ENCODE measurements around the gene MDP1. TPM values are rescaled to one million over a fixed set of nuclear protein-coding genes. Genes with fewer than 3 reads are reported as not detected.

The MDP1 gene
- polyA plus RNA-seq, 2 of the 4 experiments (the other 2 are of a cell fraction): 21.6 to 38.6 TPM

DNA sequence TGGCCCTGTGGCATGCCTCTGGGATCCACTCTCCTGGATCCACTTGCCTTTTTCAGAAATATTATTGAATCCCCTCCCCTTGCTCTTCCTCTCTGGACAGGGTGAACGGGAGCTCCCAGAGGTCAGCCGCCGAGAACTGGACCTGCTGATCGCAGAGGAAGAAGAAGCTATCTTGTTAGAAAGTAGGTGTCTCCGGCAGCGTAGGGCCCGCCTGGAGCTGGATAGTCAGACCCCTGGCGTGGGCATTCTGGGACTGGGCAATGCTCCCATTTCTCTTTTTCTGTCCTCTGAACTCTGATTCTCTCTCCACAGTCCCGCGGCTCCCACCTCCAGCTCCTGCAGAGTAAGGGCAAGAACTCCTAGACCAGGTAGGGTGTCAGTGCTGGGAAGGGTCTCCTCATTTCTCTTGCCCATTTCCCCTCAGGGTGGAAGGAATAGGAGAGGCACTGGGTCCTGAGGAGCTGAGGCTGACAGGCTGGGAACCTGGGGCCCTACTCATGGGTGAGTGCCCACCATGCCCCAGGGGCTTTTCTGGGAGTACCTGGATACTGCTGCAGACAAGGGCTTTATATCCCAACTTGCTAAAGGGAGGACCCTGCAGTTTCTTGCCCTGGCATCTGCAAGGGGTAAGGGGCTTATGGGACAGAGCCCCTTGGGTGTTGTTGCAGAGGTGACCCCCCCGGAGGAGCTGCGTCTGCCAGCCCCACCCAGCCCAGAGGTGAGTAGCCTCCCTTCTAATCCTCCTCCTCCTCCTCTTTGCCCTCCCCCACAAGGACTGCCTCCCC lies 38.6 kb downstream of the MDP1 start:
- no peaks in the 10 kb centered on the region for H3K9me3 ChIP-seq
- ChIA-PET CTCF (interaction anchor here (1.0 to 1.3 kb wide), 3 partner anchors 17 to 119 kb away, joined by 3 to 6 read pairs (median 4); partner anchors contain the start of gene IRF9), POLR2A (interaction anchor here (1.1 to 2.3 kb wide), 2 partner anchors 12 to 18 kb away, joined by 5 to 7 read pairs; partner anchors contain the start of genes IPO4 and TM9SF1)
- WGBS (ENCODE audit: missing lambda C conversion rate): 87% methylated on average over 12 of the region's 12 CpGs
- no peak for DNase-seq (ENCODE audit: low read depth in 1 of 2, low spot score in 1 of 2)
- no peak overlapping the region for H3K27ac ChIP-seq
- no peak overlapping the region for H3K4me3 ChIP-seq
- FAIRE-seq: no peak
- H3K4me1 ChIP-seq: no peaks in the 10 kb centered on the region
- TF ChIP-seq KDM5A (IDR thresholded peaks at IDR 0.05) (no peak), SMC3 (IDR thresholded peaks at IDR 0.05) (no peak), MYC (IDR thresholded peaks at IDR 0.05; ENCODE audit: borderline replicate concordance, low read length) (no peak), E2F6 (IDR thresholded peaks at IDR 0.05; ENCODE audit: borderline replicate concordance, low read depth) (no peak), FOSB (CRISPR knock-in tag; IDR thresholded peaks at IDR 0.05) (no peak), JUN (IDR thresholded peaks at IDR 0.05) (no peak; a peak in 1 of 5 replicates)
- H3K4me2 ChIP-seq: no peak overlapping the region
- no peak for ATAC-seq

DNA sequence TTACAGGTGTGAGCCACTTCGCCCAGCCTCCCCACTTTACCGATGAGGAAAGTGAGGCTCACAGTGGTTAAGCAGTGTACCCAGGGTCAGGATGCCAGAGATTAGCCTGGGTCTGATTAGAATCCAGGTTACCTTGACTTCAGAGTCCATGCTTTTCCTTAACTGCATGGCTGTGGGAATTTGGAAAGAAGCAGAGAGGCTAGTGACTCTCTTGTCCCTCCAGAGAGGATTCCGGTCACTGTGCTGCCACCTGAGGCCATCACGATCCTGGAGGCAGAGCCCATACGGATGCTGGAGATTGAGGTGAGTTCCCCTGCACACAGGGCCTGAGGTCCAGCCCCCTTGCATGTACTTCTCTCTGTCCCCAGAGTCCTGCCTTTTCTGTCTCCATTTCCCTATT lies 39.3 kb downstream of the MDP1 start:
- no peak; a peak in 1 of 6 replicates for ATAC-seq
- TF ChIP-seq NFE2L2 (conservative IDR thresholded peaks at IDR 0.05; ENCODE audit: low read length) (no peak), HOXB5 (CRISPR knock-in tag; IDR thresholded peaks at IDR 0.05) (no peak), SREBF2 (IDR thresholded peaks at IDR 0.05) (no peak), JUNB (IDR thresholded peaks at IDR 0.05) (no peak), CTCF (IDR thresholded peaks at IDR 0.05) (no peak), ZC3H11A (IDR thresholded peaks at IDR 0.05) (no peak), RARB (CRISPR knock-in tag; IDR thresholded peaks at IDR 0.05) (no peak), CEBPB (IDR thresholded peaks at IDR 0.05) (no peak), EHF (CRISPR knock-in tag; IDR thresholded peaks at IDR 0.05) (no peak), HDAC2 (IDR thresholded peaks at IDR 0.05) (no peak), RAD21 (conservative IDR thresholded peaks at IDR 0.05 in 1 of 2, IDR thresholded peaks at IDR 0.05 in 1 of 2) (no peak)
- TF ChIP-seq, protein P1, sequence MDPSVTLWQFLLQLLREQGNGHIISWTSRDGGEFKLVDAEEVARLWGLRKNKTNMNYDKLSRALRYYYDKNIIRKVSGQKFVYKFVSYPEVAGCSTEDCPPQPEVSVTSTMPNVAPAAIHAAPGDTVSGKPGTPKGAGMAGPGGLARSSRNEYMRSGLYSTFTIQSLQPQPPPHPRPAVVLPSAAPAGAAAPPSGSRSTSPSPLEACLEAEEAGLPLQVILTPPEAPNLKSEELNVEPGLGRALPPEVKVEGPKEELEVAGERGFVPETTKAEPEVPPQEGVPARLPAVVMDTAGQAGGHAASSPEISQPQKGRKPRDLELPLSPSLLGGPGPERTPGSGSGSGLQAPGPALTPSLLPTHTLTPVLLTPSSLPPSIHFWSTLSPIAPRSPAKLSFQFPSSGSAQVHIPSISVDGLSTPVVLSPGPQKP (IDR thresholded peaks at IDR 0.05; ENCODE audit: low read depth, low read length): no peak
- H3K4me1 ChIP-seq: no peaks in the 10 kb centered on the region
- H3K4me3 ChIP-seq: no peak overlapping the region
- H3K4me2 ChIP-seq: no peak overlapping the region
- DNase-seq (ENCODE audit: low read depth in 1 of 2, low spot score in 1 of 2): no peak
- WGBS (ENCODE audit: missing lambda C conversion rate): 87% methylated on average over 5 of the region's 5 CpGs
- CTCF ChIA-PET: interaction anchor here (1.0 to 2.1 kb wide), 3 partner anchors 15 to 132 kb away, joined by 3 to 11 read pairs (median 4); partner anchors contain the start of gene IRF9
- H3K27ac ChIP-seq: no peak overlapping the region
- FAIRE-seq: no peak
- POLR2A ChIA-PET: interaction anchor here (1.1 to 2.3 kb wide), 2 partner anchors 13 to 19 kb away, joined by 5 to 7 read pairs; partner anchors contain the start of genes IPO4 and TM9SF1
- no peaks in the 10 kb centered on the region for H3K9me3 ChIP-seq

DNA sequence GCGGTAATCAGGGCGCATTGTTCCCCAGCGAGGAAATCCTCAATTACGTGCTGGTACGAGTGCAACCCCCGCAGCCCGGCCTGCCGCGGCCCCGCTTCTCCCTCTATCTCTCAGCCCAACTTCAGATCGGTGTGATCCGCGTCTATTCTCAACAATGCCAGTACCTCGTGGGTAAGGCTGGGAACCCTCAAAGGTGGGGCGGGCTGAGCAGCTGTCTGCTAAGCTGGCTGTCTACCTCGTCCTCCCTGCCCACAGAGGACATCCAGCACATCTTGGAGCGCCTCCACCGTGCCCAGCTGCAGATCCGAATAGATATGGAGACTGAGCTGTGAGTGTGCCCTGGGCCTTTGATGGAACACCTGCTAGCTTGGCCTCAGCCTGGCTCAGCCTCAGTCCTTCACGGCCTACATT lies 43.0 kb downstream of the MDP1 start:
- DNase-seq (ENCODE audit: low read depth in 1 of 2, low spot score in 1 of 2) (no peak), FAIRE-seq (no peak), ATAC-seq (peak in 1 of 2 experiments; percentile 19; a peak in 2 of 6 replicates)
- POLR2A ChIA-PET: interaction anchor here (1.6 kb wide), 1 partner anchor 12 kb away, joined by 4 read pairs; the partner anchor contains the start of gene IRF9
- H3K4me1 ChIP-seq: no peaks in the 10 kb centered on the region
- no peak overlapping the region for H3K27ac ChIP-seq
- H3K9me3 ChIP-seq: no peaks in the 10 kb centered on the region
- CTCF ChIA-PET: interaction anchor here (0.7 to 2.2 kb wide), 5 partner anchors 9 to 43 kb away, joined by 3 to 10 read pairs (median 3); partner anchors contain the start of gene IRF9
- no peak overlapping the region for H3K4me3 ChIP-seq
- no peak overlapping the region for H3K4me2 ChIP-seq
- 89% methylated on average over 20 of the region's 20 CpGs for WGBS (ENCODE audit: missing lambda C conversion rate)
- TF ChIP-seq RCOR1 (IDR thresholded peaks at IDR 0.05; ENCODE audit: low read depth, low read length) (no peak), KDM5A (IDR thresholded peaks at IDR 0.05) (no peak), REST (IDR thresholded peaks at IDR 0.05) (no peak), CTCF (IDR thresholded peaks at IDR 0.05) (no peak), ZNF302 (CRISPR knock-in tag; IDR thresholded peaks at IDR 0.05) (no peak), FOXS1 (CRISPR knock-in tag; IDR thresholded peaks at IDR 0.05) (no peak), EHF (CRISPR knock-in tag; IDR thresholded peaks at IDR 0.05) (no peak), CHD2 (IDR thresholded peaks at IDR 0.05; ENCODE audit: low read length, partially characterized antibody) (no peak)
